ENCODE results near the gene ANAPC2.

- TF ChIP-seq, protein P1, sequence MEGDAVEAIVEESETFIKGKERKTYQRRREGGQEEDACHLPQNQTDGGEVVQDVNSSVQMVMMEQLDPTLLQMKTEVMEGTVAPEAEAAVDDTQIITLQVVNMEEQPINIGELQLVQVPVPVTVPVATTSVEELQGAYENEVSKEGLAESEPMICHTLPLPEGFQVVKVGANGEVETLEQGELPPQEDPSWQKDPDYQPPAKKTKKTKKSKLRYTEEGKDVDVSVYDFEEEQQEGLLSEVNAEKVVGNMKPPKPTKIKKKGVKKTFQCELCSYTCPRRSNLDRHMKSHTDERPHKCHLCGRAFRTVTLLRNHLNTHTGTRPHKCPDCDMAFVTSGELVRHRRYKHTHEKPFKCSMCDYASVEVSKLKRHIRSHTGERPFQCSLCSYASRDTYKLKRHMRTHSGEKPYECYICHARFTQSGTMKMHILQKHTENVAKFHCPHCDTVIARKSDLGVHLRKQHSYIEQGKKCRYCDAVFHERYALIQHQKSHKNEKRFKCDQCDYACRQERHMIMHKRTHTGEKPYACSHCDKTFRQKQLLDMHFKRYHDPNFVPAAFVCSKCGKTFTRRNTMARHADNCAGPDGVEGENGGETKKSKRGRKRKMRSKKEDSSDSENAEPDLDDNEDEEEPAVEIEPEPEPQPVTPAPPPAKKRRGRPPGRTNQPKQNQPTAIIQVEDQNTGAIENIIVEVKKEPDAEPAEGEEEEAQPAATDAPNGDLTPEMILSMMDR (IDR thresholded peaks at IDR 0.05): no peak
- TF ChIP-seq ZFX (IDR thresholded peaks at IDR 0.05; ENCODE audit: borderline replicate concordance): no peak
These were observed 2.0 kb downstream of the ANAPC2 start for GRCh38 chr9:137186385-137186784.

Measured in 22Rv1 (cell line).